ENCODE data around the gene MON2. TPM values are rescaled to one million over a fixed set of nuclear protein-coding genes. Genes with fewer than 3 reads are reported as not detected.
"Not testable (repeated sequence)": the region's sequence is repeated elsewhere in the genome, so short reads cannot be mapped to it uniquely, and the experiment has no call there.

Gene MON2
- polyA plus RNA-seq, 1 donor = 40.1 TPM

- DNase-seq (ENCODE audit: low read depth) = no peak
Measured at GRCh38 chr12:62469704-62470103, 3.1 kb downstream of the MON2 start.

DNA sequence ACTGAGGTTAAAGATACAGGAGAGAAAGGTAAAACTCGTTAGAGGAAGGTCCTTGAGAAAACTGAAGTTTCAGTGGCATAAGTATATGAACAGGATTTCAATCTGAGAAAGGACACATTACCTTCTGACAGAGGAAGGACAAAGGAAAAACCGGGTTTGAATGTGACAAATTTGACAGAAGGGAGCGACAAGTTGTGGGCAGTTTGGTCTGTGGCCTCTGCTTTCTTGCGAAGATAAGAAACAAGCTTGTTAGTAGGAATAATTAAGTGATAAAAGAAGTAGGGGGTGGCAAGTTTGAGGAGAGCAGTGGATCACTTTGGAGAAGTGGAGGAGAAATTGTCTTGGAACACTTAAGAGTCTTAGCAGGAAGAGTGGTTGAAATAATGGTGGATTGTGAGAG lies 5.1 kb downstream of the MON2 start:
- DNase-seq (ENCODE audit: low read depth) = no peak

DNA sequence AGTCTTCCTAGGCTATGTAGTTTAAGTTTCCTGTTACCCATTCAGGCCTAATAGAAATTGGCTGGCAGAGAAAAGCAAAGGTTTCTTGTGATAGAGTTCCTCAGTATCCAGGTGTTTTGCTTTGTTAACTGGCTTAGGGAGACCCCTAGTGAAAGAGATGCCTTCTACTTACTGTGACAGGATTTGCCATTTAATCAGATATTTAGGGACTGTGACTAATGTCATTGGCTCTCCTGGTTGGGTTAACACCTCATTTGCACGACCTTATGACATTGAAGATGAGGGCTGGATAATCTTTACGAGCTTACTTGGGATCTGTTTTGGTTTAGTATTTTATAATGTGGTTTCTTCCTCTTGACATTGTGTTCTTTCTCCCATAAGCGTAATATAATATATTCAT lies 5.8 kb downstream of the MON2 start:
- DNase-seq (ENCODE audit: low read depth) = no peak

GRCh38 chr12:62481843-62482540 lies 15.4 kb downstream of the MON2 start:
- DNase-seq (ENCODE audit: low read depth) = no peak

DNA sequence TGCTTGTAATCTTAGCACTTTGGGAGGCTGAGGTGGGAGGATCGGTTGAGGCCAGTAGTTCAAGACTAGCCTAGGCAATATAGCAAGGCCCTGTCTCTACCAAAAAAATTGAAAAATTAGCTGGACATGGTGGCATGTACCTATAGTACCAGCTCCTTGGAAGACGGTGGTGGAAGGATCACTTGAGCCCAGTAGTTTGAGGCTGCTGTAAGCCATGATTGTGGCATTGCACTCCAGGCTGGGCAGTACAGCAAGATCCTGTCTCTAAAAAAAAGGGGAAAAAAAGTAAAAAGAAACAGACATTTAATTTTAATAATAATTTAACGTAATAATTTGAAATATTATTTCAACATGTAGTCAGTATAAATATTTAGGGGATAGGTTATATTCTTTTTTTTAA lies 16.1 kb downstream of the MON2 start:
- no peak for DNase-seq (ENCODE audit: low read depth)

- DNase-seq (ENCODE audit: low read depth) = no peak
Measured at GRCh38 chr12:62484233-62484632, 17.6 kb downstream of the MON2 start.

GRCh38 chr12:62505786-62506185 lies 39.2 kb downstream of the MON2 start:
- no peak for DNase-seq (ENCODE audit: low read depth)

DNA sequence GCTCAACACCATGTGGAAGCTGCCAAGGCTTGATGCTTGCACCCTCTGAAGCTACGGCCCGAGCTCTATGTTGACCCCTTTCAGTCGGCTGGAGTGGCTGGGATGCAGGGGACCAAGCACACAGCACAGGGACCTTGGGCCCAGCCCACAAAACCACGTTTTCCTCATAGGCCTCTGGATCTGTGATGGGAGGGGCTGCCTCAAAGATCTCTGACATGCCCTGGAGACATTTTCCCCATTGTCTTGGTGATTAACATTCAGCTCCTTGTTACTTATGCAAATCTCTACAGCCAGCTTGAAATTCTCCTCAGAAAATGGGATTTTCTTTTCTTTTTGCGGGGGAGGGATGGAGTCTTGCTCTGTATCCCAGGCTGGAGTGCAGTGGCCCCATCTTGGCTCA lies 46.3 kb downstream of the MON2 start:
- no peak for DNase-seq (ENCODE audit: low read depth)

DNA sequence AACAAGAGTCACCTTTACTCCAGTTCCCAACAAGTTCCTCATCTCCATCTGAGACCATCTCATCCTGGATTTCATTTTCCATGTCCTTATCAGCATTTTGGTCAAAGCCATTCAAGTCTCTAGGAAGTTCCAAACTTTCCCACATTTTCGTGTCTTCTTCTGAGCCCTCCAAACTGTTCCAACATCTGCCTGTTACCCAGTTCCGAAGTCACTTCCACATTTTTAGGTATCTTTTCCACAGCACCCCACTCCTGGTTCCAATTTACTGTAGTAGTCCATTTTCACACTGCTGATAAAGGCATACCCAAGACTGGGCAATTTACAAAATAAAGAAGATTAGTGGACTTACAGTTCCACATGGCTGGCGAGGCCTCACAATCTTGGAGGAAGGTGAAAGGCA lies 47.5 kb downstream of the MON2 start:
- not testable (repeated sequence) for DNase-seq (ENCODE audit: low read depth)

GRCh38 chr12:62516927-62517326 lies 50.3 kb downstream of the MON2 start:
- DNase-seq (ENCODE audit: low read depth) = no peak

GRCh38 chr12:62517887-62518286 lies 51.3 kb downstream of the MON2 start:
- no peak for DNase-seq (ENCODE audit: low read depth)

DNA sequence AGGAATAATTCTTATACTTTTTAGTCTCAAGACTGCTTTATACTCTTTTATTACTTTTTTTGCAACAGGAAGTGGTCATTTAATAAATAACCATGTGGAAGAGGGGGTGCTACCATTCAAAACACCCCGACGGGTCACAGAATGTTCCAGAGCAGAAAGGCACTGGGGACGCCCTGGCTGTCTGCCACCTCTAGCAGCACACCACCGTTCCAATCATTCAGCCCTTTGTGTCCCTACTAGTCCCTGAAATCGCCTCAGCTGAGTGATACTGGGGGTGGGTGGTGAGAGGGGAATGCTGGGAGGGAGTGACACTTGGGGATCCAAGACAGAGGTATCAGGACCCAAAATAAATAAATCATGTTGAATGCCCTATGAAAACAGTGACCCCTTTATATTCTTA lies 52.4 kb downstream of the MON2 start:
- DNase-seq (ENCODE audit: low read depth) = no peak

DNA sequence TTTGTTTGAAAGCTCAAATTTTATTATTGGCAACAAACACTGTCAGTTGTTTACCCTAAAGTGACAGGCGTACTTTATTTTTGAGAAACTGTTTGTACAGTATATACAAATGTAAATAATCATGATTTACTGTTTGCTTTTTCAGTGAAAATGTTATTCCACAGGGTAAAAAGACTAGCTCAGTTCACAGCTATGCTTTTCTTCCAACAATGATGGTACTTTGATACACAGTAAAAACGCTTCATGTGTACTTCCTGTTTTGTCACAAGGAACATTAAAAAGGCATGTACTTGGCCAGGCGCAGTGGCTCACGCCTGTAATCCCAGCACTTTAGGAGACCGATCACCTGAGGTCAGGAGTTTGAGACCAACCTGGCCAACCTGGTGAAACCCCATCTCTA lies 53.7 kb downstream of the MON2 start:
- no peak for DNase-seq (ENCODE audit: low read depth)

DNA sequence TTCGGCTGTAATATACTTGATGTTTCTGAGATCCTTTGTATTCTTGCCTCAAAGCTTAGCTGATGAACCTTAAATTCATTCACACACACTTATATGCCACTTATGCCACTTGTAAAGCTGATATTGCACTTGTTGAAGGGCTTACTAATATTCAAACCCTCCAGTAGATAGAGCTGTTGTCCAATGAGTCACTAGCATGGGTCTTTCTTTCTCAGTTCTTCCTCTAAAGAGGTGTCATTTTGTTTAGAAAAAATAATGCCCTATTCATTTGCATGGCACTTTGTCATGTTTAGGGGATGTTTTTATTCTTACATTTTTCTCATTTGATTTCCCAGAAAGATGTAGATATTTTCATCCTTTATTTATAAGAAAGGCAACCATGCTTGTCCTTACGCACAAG lies 56.4 kb downstream of the MON2 start:
- no peak for DNase-seq (ENCODE audit: low read depth)

- no peak for DNase-seq (ENCODE audit: low read depth)
Measured at GRCh38 chr12:62523619-62524018, 57.0 kb downstream of the MON2 start.

GRCh38 chr12:62525271-62525670 lies 58.6 kb downstream of the MON2 start:
- no peak for DNase-seq (ENCODE audit: low read depth)

DNA sequence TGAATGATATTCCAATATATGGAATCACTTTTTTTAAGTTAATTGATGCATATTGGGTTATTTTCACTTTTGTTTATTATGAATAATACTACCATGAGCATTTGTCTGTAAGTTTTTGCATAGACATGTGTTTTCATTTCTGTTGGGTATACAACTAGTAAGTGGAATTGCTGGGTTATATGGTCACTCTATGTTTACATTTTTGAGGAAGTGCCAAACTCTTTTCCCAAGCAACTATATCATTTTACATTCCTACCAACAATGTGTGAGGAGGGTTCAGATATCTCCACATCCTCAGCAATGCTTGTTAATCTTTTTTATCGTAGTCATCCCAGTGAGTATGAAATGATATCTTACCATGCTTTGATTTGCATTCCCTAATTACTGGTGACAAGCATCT lies 64.0 kb downstream of the MON2 start:
- no peak for DNase-seq (ENCODE audit: low read depth)

GRCh38 chr12:62532333-62532732 lies 65.7 kb downstream of the MON2 start:
- no peak for DNase-seq (ENCODE audit: low read depth)

- DNase-seq (ENCODE audit: low read depth) = no peak
Measured at GRCh38 chr12:62533087-62533754, 66.6 kb downstream of the MON2 start.

- no peak for DNase-seq (ENCODE audit: low read depth)
Measured at GRCh38 chr12:62533755-62534107, 67.1 kb downstream of the MON2 start.

- DNase-seq (ENCODE audit: low read depth) = no peak
Measured at GRCh38 chr12:62536546-62536945, 69.9 kb downstream of the MON2 start.

DNA sequence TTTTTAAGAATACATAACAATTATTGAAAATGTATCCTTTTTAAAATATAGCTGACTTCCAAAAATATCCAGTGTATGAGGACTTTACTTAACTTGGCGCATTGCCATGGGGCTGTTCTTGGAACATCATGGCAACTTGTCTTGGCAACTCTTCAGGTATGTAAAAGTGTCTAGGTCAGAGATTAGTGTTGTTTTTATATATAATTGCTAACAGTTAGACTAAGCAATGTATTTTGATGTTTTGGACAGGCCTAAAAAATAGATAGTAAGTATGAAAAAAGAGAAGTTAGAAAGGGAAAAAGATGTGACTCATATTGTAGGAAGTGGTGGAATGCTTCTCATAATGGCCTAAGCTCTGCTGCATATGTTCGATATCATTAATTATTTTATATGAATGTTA lies 70.9 kb downstream of the MON2 start:
- DNase-seq (ENCODE audit: low read depth) = no peak

DNA sequence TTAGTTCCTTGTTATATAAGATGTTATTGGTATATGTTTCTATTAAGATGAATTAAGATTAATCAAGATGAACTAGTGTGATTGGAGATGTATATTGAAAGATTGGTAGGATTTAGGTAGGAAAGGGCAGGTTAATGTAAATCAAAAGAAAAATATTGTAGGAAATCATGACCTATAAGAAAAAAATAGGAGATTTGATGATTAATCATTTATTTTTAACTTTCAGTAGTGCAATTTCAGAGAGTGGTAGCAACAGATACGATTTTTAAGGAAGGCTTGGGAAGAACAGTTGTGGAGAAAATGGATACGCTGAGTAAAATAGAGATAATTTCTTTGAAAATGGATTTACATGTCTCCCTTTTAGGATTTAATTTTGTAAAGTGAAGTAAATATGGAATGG lies 73.7 kb downstream of the MON2 start:
- no peak for DNase-seq (ENCODE audit: low read depth)

GRCh38 chr12:62542814-62543213 lies 76.2 kb downstream of the MON2 start:
- DNase-seq (ENCODE audit: low read depth) = no peak
